NCI-H2081 treated with DMSO at 0.1 percent for 48 hours (cell line): Measurements from ENCODE around the gene DEFB132.
"Not testable (repeated sequence)": the region's sequence is repeated elsewhere in the genome, so short reads cannot be mapped to it uniquely, and the experiment has no call there.

Source experiments
- DNase-seq: peaks from one replicate; lab custom pipeline; 2025; lab: John Stamatoyannopoulos, UW

Gene DEFB132

GRCh38 chr20:257419-257818, at the start of gene DEFB132:
Gene DEFB132, plus strand, starts transcription at chr20:257724. Its CDS starts 55 bp downstream, at chr20:257779.
- no peak for DNase-seq

GRCh38 chr20:208942-209566, 48.5 kb upstream of the DEFB132 start:
- no peak for DNase-seq

- DNase-seq, result no peak
Measured at GRCh38 chr20:210809-211502, 46.6 kb upstream of the DEFB132 start.

- no peak for DNase-seq
Measured at GRCh38 chr20:214383-214782, 43.1 kb upstream of the DEFB132 start.

- DNase-seq, result no peak
Measured at GRCh38 chr20:215796-216195, 41.7 kb upstream of the DEFB132 start.

GRCh38 chr20:217266-217665, 40.3 kb upstream of the DEFB132 start:
- DNase-seq, result no peak

- no peak for DNase-seq
Measured at GRCh38 chr20:219290-220115, 38.0 kb upstream of the DEFB132 start.

- no peak for DNase-seq
Measured at GRCh38 chr20:221258-221830, 36.2 kb upstream of the DEFB132 start.

- DNase-seq, result not testable (repeated sequence)
Measured at GRCh38 chr20:225879-226278, 31.6 kb upstream of the DEFB132 start.

- DNase-seq, result no peak
Measured at GRCh38 chr20:226958-227357, 30.6 kb upstream of the DEFB132 start, which contains the start of gene DEFB129. Gene DEFB129, plus strand, starts transcription at chr20:227258. Its CDS starts 31 bp downstream, at chr20:227289.

GRCh38 chr20:227439-228105, 30.0 kb upstream of the DEFB132 start:
- DNase-seq, result no peak

GRCh38 chr20:235891-236290, 21.6 kb upstream of the DEFB132 start:
- no peak for DNase-seq

- DNase-seq, result no peak
Measured at GRCh38 chr20:237489-237888, 20.0 kb upstream of the DEFB132 start.

GRCh38 chr20:237929-238328, 19.6 kb upstream of the DEFB132 start:
- DNase-seq, result no peak

GRCh38 chr20:242905-243304, 14.6 kb upstream of the DEFB132 start:
- no peak for DNase-seq

GRCh38 chr20:251354-251753, 6.2 kb upstream of the DEFB132 start:
- no peak for DNase-seq

- no peak for DNase-seq
Measured at GRCh38 chr20:252801-253200, 4.7 kb upstream of the DEFB132 start.

- not testable (repeated sequence) for DNase-seq
Measured at GRCh38 chr20:253447-253846, 4.1 kb upstream of the DEFB132 start.

- no peak for DNase-seq
Measured at GRCh38 chr20:258269-258858, 840 bp downstream of the DEFB132 start.

GRCh38 chr20:258963-259362, 1.4 kb downstream of the DEFB132 start:
- DNase-seq, result no peak

- DNase-seq, result no peak
Measured at GRCh38 chr20:259981-260380, 2.5 kb downstream of the DEFB132 start.

- no peak for DNase-seq
Measured at GRCh38 chr20:263701-264100, 6.2 kb downstream of the DEFB132 start.
